CD4-positive, alpha-beta T cell treated with Interleukin-6 for 4 hours (primary cell): ENCODE data around the gene KIF17.

Experiments used
- DNase-seq: peaks from one replicate; pipeline ENCODE4 v3.0.0-alpha.2; 2020; ENCODE audit warnings: mixed read lengths

Gene KIF17

DNA sequence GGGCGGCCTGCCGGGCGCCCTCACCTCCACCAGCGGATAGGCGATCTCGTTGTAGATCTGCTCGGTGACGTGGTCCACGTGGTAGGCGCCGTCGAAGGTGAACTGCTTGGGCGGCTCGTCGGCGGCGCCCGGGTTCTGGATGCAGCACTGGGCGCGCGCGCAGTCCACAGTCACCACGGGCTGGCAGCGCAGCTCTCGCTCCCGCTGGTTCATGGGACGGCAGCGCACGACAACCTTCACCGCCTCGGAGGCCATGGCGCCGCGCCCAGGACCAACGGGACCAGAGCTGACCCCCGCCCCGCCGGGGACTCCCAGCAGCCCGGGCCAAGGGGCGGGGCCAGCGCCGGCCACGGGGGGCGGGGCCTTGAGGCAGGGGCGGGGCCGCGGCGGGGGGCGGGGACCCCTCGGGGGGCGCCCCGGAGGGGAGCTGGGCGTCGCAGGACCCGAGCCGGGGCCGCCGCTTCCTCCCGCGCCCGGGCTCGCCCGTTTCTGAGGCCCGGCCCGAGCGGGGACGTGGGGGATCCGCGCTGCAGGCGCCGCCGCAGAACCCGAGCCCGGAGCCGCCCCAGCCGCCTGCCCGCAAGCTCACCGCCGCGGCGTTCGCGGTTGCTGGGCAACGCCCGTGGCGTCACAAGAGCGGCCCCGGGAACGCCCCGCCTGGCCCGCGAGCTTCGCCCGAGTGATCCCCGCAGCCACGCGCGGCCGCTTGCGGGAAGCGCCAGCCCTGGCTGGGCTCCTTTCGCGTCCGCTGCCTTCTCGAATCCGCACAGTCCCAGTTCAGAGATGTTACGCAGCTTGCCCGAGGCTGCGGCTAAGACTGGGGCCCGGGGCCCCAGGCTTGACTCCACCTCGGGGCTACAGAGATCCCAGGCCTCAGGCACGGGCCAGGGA lies at the start of gene KIF17:
TSS of gene KIF17 (minus strand) at position 556 of the 891 bp plus-strand sequence. CDS start at position 255, 301 bp downstream.
- DNase-seq: peak; percentile 79

DNA sequence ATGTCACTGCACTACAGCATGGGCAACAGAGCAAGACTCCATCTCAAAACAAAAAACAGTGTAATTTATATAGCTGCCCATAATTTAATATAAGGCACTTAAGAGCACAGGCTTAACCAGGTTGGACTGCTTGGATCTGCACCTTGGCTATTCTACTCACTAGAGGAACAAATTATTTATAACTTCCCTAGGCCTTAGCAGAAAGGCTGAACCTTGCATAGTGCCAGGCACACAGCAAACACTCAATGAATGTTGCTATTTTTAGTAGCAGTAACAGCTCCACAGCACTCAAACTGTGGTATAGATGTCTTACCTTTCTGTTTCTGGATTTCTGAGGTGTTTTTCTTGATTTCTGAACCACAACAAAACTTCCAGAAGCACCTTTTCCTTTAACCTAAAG lies 49.5 kb upstream of the KIF17 start:
- no peak for DNase-seq

DNA sequence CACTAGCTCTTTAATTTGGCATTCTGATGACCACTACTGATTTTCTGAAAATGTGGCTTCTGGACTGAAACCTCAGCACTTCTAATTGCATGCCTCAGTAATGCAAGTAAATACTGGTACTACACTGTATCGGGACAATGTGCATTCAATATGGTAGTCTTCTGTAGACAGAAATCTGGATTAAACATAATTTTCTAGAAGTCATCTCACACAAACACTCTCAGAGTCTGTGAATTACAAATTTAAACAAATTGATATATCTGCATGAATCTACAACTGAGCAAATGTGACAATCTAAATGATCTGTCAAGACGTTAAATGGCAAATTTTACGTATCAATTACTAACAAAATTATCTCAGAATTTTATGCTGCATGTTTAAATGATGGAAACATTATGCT lies 45.6 kb upstream of the KIF17 start:
- no peak for DNase-seq

DNA sequence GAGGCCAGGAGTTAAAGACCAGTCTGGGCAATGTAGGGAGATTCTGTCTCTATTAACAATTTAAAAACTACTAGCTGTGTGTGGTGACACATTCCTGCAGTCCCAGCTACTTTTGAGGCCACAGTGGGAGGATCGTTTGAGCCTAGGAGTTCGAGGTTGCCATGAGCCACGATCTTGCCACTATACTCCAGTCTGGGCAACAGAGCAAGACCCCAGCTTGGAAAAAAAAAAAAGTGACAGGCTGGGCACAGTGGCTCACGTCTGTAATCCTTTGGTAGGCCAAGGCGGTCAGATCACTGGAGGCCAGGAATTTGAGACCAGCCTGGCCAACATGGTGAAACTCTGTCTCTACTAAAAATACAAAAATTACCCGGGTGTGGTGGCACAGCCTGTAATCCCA lies 42.5 kb upstream of the KIF17 start:
- no peak for DNase-seq

DNA sequence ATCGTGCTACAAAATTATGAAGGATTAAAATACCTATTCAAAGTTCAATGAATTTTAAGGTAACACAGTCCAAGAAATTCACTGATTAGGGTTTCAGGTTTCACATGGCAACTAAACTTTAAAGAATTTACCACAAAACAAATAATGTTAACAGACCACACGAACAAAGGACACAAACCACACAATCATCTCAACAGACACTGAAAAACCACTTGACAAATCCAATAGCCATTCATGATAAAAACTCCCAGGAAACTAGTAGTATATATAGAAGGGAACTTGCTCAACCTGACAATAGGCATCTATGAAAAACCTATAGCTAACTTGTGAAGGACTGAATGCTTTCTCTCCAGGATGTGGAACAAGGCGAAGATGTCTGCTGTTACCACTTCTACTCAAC lies 35.8 kb upstream of the KIF17 start:
- DNase-seq: no peak

DNA sequence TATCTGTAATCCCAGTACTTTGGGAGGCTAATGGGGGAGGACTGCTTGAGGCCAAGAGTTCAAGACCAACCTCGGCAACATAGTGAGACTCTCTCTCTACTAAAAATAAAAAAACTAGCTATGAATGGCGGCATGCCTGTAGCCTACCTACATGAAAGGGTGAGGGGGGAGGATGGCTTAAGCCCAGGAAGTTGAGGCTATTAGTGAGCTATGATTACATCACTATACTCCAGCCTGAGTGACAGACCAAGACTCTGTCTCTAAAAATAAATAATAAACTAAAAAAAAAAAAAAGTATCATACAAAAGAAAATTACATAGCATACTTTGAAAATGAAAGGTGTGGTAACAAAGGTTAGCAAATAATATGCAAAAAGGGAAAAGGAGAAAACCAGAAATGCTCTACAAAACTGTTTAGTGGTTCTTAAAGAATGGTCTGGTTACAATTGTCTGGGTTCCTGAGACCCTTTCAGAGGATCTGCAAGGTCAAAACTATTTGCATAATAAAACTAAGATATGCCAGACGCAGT lies 33.7 kb upstream of the KIF17 start:
- no peak for DNase-seq

DNA sequence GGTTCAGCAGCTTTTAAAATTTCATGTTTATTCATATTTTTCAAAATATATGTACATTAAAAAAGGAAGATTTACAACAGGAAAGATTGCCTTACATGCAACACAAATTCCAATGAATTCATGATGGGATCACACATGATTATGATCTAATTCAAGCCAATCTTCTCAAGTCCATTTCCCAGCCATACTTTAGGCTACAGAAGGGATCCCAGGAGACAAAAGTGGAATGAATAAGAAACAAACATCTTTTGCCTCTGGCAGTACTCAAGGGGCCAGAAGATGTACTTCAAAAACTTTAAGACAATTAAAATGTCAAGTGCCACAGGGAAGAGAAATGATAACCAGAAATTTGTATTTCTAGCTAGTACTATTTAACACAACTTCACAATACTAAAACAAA lies 24.9 kb upstream of the KIF17 start:
- DNase-seq: no peak

DNA sequence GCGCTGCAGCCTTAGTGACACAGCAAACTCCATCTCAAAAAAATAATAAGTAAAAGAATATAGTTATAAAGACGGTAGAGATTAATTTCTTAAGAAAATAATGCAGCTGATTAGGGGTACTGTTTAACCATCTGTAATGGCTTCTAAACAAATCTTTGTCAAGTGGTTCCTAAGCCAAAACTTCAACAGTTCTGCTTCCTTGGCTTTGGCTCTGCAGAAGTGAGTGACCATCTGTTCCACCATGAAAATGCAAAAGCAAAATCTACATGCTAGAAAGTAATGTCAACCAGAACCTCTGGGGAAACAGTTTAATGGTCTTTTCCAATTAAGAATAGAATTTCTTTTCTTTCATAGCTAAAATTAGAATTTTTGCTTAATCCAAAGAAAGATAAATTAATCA lies 23.0 kb upstream of the KIF17 start:
- no peak for DNase-seq

DNA sequence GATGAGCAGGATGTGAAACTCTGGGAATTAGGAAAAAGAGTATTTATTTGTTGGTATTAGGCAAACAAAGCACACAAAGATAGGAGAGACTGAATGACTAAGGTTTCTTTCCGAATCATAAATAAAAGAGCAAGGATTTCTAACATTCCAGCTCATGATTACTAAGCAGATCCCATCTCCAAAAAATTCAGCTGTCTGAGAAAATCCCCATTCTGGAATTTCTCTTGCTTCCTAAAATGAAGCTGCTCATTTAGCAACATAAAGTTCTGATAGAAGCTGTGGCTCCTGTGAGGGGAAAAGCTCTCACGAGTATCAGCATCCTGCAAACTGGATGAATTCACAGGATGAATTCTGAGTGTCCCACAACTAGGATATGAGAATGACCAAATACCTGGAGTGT lies 21.4 kb upstream of the KIF17 start:
- DNase-seq: no peak

DNA sequence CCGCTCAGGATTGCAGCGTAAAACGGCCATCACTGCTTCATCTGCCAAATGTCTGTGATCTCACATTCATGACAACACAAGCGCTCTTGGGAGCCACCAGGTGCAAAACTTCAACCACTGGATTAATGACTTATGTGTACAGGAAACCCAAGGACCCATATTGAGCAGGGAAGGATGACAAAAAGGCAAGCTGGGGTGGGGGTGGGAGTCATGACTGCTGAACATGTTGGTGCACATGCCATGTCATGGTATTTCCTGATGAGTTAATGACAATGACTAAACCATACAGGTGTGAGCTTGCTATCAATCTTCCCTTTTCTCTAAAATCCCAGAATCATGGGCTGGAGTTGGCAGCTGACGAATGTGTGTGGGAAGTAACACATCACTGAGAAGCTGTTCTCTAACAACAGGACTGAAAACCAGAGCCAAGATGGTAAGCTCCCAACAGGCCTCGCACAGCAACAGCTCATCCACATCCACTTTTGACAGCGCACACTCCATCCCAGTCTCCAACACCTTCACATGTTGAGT lies 17.8 kb upstream of the KIF17 start:
- no peak for DNase-seq

DNA sequence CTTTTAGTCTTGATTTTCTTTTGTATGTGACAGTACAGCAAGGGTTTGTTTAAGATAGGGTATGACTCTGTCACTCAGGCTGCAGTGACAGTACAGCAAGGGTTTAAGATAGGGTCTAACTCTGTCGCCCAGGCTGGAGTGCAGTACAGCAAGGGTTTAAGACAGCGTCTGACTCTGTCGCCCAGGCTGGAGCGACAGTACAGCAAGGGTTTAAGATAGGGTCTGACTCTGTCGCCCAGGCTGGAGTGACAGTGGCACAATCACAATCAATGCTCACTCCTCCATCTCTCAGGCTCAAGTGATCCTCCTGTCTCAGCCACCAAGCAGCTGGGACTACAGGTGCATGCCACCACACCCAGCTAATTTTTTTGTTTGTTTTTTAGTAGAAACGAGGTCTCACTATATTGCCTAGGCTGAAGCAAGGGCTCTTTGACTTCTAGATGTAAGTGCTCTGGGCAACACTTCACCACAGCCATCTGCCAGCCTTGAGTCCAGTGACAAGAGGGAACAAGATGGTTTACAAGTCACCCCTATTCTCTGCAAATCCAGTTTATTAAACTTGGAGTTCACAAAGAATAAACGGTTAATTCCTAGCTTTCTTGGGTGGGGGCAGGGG lies 15.7 kb upstream of the KIF17 start:
- DNase-seq: no peak

DNA sequence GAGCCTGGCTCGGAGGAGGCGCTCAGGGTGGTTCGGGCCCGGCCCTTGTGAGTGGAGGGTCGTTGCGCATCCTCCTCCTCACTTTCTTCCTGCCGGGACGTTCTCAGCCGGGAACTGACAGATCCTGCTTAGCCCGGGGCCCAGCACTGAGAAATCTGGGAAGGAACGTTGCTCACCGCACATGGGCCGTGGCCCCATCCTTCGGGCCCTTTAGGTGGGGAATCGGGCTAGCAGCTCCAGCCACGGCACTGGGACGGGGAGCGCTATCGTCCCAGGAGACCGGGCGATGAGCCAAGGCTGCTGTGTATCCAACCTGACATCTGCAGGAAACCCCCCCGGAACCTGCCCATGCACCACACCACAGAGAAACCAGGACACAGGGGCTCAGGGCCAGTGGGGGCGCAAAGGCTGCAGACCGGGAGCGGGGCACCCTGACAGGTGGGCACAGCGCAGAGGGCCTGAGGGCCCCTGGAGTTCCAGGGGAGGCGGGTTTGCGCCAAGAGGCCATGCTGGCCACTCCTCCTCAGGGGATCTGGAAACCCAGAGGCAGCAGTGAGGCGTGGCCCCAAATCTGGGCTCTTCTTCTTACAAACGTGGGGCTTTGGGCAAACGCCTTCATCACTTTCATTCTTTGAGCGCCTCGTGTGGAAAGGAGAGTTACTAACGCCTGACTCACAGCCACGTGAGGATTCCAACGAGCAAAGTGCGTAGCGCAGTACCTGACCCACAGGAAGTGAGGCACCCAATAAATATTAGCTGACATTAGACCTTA lies 15.0 kb upstream of the KIF17 start, which contains the start of gene SH2D5:
TSS of gene SH2D5 (minus strand) at position 116 of the 772 bp plus-strand sequence. CDS start 4,659 bp downstream, outside the sequence.
- peak; percentile 71 for DNase-seq

DNA sequence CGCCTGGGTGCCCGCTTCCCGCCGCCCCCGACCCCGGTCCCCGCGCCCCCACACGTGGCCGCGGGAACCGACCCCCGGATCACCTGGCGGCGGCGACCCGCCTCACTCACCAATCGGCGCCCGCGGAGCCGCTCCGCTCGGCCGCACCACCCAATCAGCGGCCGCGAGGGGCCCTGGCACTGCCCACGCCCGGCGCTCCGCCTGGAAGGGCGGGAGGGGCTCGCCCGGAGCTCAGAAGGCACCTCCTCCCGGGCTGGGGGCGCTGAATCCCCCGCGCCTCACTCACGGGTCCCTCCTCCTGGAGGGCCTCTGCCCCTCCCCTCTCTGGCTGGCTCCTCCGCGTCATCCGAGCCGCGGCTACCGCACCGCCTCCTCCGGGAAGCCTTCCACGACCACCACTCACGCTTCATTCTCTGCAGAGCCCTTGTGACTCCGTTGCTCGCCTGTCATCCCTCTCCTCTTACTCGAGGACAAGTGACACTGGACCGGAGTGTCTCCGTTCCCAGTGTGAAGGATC lies 14.3 kb upstream of the KIF17 start:
- peak; percentile 61 for DNase-seq

DNA sequence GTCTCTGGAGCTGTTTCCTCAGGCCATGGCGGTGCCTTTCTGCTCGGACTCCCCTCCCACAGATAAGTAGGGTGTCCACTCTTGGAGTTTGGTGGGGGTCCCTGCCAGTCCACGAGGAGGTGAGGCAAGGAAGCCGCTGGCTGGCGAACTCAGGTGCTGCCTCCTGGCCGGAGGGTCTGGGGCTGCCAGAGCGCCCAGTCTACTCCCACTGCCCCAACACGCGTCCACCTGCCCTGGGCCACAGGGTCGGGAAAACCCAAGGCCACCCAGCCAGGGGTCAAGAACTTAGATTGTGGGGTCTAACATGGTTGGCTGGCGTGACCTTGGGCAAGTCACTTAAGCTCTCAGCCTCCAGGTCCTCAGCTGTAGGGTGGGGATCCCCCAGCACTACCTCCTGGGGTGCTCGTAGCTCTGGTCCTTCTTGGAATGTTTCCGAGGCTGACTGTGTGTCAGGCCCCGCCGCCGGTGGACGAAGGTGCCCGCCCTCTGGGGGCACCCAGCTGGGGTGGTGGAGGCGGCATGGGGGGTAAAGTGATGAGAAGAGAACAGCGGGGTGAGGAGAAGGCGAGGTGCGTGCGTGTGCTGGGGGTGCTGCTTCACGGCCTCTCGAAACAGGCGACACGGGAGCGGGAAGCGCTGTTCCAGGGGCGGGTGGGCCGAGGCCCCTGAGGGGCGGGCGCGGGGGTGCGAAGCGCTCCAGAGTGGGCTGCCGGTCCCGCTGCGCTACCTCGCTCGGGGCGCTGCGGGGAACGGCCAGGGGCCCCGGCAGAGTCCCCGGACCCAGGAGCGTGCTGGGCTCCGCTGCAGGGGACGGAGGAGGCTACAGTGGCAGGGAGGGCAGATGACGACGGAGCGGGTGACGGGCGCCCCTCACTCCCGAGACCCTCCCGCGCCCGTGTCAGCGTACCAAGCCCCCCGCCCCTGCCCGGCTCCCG lies 13.5 kb upstream of the KIF17 start:
- no peak for DNase-seq

DNA sequence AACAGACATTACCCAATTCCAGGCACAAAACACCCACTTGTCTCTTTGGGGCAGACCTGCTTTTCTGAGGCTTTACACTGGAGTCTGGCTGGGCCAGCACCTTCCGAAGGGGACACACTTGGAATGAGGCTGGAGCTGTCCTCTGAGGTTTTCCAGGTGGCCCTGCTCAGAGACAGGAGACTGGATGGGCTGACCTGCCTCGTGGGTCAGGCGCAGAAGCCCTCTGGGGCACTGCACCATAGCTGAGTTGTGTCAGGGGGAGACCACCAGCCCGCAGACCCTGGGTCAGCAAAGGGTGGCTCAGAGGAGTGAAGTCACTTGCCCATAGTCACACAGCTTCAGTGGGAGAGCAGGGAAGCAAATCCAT lies 12.9 kb upstream of the KIF17 start:
- DNase-seq: no peak

DNA sequence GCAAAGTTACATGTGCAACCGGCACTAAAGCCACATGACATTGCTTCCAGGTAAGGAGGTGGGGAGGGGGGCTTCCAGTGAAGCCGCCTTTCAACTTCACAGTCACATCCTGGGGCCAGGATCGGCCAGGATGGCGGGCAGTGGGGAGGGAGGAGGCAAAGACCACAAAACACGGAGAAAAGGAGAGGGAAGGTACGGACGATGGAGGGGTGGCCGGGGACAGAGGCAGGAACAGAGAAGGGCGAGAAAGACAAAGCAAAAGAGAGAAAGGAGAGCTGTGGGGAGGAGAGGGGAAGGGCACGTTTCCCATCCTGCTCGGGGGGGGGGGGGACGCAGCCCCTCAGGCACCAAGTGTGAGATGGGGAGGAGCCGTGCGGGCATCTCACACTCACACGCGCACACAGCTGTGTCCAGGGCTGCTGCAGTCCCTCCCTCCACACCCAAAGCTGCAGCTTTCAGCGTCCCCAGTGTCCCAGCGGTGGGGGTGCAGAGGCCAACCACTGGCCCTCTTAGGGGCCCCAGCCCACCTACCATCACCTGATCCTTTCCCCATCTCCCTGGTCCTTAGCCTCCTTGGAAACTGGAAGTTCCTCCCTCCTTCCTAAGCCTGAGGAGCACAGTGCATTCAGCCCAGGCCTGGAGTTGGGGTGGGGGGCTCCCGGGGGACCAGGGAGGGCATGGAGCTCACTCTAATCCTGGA lies 12.3 kb upstream of the KIF17 start:
- no peak for DNase-seq

DNA sequence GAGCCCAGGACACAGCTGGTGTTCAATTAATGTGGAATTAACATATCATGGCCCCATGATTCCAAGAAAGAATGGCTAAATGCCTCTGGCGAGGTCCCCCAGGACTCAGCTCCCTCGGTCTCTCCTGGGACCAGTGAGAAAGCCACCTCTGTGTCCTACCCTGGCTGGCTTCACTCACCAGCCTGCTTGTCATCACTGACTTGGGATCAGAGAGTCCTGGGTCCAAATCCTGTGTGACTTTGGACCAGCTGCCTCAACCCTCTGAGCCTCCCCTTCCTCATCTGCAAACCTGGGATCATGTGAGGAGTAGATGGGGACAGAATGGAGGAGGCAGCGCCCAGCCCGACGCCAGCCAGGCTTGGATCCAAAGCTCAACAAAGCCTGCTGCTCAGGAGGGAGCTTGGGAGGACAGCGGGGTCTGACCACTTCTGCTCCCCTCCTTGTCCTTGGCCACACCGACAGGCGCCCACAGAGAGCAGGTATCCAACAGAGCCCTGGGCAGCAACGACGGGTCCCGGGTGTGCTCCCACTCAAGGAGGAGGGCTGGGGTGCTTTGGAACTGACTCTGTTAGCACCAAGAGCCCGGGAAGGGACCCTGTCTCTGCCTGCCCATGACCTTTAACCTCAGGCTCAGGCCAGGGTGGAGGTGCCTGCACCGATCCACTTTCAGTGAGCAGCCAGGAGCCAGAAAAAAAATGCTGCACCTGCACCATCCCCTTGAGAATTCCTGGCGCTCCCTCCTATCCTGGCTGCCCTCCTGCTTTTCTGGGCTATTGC lies 11.5 kb upstream of the KIF17 start:
- DNase-seq: no peak

DNA sequence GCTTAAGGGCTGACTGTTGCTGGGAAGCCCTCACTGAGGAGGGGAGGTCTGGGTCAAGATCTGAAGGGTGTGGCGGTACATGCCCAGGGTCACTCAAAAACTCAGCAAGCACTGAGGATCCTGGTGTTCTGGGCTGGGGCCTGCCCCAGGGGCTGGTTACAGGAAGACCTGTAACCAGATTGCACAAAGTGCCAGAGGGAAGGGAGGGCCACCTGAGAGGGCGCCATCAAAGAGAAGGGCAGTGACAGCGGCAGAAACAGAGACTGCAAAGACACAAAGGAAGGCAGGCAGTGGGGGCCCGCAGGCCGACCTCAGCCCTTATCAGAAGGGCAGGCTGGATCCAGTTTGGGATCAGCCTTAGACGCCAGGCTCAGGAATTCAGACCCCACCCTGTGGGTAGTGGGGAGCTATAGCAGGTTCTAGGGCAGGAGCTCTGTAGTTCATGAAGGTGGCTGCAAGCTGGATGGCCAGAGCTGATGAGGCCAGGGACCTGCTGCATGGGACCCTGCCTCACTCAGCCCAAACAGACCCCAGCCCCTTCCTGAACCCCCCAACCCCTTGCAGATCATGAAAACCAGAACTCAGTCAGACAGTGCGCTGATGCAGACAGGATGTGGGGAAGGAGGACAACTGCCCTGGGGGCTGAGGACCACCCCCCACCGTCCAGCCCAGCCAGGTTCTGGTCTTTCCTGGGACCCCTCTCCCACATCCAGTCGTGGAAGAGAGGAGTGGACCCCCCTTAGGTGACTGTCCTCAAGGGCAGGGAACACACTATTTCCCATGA lies 10.8 kb upstream of the KIF17 start:
- DNase-seq: no peak

DNA sequence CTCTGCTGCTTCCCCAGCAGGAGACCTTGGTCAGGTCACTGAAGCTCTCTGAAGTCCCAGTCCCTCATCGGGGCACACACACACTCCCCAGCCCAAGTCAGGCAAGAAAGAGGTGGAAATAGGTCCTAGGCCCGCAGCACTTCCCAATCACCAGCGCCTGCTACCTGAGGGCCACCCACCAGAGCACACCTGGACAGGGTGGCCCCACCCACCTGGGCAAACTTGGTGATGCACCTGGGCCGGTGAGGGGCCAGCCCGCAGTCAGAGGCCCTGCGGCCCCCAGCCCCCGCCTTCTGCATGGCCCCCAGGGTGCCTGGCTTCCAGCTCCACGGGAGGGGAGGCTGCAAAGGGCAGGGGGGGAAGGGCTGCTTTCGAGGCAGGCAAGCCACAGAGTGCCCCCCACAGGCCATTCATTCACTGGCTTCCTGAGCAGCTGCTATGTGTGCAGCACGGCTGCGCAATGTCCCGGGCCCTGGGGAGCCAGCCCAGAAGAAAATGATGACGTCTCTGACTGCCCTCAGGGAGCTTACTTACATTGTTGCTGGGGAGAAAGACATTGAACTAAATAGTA lies 10.0 kb upstream of the KIF17 start:
- no peak for DNase-seq
